HG03095 (cell line): ENCODE data around the gene NISCH.

Source experiments
- ATAC-seq: cut with Tn5 transposase; IDR thresholded peaks from one replicate; pipeline ENCODE4 v1.9.1; 2021; ENCODE audit warnings: moderate library complexity; ENCODE audit not compliant: unreplicated experiment

NISCH gene

DNA sequence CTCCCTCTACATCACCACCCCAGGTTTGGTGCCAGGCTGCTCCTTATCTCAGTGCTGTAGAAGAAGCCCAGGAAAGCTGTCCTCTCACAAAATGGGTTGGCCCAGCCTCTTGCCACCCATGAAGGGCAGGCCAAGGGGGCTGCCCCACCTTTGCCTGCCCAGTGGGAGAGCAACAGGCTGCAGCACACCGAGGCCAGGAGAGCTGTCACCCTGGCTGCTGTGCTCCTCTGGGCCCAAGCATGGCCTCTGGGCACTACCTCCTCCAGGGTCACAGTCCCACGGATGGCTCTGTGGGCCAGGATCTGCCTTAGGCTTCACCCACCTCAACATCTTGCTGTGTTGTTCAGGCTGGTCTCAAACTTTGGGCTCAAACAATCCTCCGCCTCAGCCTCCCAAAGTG, 33.3 kb downstream of the NISCH start:
- no peak for ATAC-seq

DNA sequence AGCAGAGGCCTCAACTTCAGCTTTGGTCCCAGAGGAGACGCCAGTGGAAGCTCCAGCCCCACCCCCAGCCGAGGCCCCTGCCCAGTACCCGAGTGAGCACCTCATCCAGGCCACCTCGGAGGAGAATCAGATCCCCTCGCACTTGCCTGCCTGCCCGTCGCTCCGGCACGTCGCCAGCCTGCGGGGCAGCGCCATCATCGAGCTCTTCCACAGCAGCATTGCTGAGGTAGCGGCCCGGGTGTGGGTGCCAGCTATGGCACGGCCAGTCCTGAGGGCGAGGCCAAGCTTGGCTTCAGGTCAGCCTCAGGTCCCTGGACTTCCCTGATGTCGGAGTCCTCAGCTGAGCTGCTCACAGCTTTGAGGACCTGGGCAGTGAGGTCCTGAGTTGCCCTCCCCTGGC, 34.0 kb downstream of the NISCH start:
- no peak for ATAC-seq

DNA sequence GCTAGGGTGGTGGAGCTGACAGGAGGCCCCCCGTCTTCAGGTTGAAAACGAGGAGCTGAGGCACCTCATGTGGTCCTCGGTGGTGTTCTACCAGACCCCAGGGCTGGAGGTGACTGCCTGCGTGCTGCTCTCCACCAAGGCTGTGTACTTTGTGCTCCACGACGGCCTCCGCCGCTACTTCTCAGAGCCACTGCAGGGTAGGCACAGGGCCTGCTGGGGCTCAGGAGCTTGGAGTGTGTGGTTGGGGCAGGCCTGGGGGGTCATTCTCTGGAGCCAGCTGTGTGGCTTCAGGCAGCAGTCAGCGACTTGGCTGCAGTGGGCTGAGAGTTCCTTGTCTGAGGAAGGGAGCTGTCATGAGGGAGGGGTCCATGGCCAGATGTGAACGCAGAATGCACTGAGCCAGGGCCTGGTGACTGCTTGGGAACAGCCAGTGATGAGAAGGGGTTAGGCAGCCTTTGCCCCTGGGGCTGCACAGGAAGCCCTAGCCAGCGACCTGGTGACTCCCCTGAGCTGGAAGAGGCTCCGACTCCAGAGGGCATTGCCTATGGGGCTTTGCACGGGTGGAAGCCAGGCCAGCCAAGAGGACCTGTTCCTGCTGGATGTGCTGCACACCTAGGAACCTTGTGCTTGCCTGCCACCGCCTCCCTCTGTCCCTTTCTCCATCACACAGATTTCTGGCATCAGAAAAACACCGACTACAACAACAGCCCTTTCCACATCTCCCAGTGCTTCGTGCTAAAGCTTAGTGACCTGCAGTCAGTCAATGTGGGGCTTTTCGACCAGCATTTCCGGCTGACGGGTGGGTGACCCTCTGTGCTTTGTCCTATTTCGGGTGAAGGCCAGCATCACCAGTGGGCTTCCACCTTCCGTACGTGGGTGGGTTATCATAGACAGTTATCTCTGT, 34.9 kb downstream of the NISCH start:
- no peak for ATAC-seq

DNA sequence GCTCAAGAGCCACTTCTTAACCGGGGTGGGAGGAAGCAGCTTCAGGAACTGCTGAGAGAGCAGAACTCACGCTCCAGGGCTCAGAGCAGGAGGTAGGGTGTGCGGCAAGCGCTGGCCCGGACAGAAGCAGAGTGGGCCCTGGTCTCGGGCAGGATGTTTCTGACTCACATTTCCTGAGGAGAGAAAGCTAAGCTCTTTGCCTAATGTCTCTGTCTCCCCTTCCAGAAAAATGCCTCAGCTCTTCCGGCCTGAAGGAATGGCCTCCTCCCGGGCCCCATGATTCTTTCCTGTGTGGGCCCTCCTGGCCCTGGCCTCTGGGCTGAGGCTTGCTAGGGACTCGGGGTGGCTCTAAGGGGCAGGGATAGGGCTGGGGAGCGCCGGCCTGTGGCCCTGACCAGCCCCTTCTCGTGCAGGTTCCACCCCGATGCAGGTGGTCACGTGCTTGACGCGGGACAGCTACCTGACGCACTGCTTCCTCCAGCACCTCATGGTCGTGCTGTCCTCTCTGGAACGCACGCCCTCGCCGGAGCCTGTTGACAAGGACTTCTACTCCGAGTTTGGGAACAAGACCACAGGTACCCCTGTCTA, 35.6 kb downstream of the NISCH start:
- no peak for ATAC-seq

DNA sequence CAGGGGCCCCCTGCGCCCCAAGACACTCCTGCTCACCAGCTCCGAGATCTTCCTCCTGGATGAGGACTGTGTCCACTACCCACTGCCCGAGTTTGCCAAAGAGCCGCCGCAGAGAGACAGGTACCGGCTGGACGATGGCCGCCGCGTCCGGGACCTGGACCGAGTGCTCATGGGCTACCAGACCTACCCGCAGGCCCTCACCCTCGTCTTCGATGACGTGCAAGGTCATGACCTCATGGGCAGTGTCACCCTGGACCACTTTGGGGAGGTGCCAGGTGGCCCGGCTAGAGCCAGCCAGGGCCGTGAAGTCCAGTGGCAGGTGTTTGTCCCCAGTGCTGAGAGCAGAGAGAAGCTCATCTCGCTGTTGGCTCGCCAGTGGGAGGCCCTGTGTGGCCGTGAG, 36.7 kb downstream of the NISCH start:
- no peak for ATAC-seq

DNA sequence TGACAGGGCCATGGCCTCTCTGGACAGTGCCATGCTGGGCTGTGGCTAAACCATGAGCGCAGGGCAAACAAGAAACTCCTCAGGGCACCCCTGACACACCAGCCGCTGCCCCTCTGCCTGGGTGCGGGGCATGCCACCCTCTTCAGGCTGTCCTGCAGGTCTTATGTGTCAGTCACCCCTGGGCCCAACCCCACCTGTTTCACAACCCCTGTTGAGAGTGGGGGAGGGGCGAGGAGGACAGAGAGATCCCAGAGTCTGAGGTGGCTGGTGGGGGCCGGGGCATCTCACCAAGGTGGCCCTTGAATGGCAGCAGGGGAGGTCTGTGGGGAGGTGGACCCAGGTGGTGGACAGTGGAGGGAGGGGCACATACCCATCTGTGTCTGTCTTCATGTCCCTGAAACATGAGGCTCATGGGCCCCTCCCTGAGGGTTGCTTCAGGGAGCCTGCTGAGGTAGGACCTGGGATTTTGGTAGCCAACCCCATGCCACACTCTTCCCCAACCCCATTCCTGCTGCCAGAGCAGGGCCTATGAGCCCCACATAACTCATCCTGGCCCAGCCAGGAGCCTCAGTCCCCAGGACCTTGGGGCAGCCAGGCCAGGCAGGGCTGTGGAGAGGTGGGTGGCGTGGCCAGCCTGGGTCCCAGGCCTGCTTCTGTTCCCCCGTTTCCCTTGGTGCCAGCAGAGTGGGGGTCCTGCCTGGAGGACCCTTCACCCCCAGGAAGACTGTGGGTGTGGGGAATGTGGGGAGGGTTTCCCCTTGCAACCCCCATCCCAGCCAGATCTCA, 38.0 kb downstream of the NISCH start:
- ATAC-seq: no peak

DNA sequence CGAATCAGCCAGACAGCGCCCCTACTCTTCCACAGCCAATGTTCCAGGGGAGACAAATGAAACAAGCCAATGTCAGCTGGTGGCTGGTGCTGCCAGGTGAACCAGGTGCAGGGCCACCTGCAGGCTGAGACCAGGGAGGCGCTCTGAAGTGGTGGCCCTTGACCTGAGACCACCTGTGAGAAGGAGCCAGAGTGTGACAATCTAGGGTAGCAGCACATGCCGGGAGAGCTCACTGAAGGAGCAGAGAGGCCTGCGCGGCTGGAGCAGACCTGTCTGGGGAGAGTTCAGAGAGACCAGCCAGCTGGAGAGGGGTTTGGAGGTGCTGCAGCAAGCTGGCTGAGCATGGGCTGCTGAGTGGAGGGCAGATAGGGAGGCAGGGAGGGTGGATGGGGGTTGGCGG, 39.0 kb downstream of the NISCH start:
- ATAC-seq: no peak

DNA sequence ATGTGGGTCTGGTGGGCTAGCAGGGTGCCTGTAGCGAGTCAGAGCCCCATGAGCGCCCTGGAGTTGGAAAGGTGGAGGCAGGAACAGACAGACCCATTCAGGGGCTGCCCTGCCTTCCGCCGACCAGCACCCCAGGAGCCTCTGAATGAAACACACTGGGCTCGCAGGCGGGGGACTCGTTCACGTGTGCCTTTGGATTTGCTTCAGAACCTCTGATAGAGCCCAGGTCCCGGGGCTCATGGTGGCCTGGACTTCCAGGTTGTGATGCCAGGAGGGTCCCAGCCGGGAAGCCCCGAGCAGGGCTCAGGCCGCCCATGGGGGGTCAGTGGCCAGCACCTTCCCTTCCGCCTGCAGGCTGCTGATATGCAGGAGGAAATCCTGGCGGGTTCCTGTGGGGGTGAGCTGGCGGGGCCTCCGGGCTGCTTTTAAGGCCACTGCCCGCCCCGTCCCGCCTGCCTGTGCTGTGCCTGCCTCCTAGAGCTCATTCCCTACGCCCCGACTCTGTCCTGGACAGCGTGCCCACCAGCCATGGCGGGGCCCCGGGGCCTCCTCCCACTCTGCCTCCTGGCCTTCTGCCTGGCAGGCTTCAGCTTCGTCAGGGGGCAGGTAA, 39.6 kb downstream of the NISCH start, which contains the start of gene STAB1:
STAB1 (plus strand) TSS at position 453 of the 610 bp plus-strand sequence; CDS start at position 529, 76 bp downstream.
- no peak for ATAC-seq

DNA sequence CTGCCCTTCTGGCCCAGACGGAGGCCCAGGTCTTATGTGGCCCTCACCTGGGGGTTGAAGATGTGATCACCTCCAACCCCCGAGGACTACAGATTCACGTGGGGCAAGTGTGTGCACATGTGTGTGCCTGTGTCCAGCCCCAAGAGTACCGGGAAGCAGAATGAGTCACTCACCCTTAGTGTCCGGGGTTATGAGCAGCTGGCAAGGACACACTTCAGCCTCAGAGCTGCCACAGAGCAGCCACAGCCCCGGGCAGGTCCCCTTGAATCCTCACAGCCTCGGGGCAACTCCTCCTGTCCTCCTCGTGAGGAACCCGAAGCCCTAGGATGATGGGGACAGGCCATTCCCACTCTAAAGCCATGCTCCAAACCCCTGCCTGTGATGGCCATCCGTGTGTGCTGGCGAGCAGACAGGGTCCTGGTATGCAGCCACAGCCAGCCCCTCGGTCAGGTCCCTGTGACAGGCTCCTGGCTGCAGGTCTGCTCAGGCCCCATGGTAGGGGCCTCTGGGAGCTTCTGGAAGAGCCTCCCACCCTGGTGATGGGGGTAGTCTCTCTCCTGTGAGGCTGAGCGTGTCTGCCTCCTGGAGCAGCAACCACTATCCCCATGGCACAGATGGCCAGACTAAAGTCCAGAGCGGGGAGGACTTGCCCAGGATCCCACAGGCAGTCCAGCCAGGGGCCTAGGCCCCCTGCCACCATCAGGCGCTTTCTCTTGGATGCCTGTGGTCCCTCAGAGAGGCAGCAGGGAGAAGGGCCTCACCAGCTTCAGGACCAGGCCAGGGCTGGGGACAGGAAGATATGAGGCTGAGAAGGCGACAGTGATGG, 40.6 kb downstream of the NISCH start:
- ATAC-seq: no peak

DNA sequence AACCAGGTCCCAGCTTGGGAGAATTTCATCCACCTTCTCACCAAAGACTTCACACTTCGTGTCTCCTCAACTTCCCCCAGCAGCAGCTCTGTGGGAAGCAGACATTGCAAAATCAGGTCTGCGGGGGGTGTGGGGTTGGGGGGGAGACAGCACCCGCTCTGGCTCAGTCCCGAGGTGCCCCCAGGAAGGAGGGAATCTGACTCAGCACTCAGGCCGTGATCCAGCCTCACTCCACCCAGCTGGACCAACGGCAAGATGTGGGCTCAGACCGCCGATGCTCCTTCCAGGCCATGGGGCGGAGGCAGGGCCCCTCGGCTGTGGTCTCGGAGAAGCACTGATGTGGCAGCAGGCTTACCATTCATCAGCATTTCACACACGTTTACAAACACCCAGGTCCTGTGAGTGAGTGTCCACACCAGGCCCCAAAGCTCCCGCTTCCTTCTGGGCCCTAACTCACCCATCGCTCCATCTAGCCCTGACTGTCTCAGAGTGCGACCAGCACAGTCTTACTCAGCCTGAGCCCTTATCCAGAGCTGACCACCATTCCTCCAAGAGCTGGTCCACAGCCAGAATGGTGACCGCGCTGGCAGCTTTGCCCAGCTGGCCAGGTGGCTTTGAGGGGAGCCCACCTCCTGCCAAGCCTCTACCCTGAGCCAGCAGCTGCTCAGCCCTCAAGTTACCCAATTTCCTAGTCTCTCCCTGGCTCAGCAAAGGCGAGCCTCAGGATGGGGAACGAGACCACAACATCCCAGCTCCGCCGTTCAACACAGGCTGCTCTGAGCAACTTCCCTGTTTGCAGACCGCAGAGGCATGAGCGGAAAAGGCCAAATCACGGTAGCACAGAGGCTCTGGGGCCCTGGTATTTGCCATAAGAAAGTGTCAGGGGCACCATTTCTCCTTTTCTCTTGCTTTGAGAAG, 43.0 kb downstream of the NISCH start:
- ATAC-seq: no peak

DNA sequence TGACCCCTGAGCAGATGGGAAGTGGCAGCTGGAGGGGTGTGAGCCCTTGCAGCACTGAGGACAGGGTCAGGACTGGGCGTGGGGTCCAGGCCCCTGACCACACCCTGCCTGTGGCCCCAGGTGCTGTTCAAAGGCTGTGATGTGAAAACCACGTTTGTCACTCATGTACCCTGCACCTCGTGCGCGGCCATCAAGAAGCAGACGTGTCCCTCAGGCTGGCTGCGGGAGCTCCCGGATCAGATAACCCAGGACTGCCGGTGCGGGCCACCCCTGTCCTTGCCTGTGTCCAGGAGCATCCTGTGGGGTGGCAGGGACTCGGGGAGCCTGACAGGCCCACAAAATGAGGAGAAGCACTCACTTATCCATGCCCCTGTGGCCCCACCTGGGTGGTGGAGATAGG, 45.6 kb downstream of the NISCH start:
- no peak for ATAC-seq

DNA sequence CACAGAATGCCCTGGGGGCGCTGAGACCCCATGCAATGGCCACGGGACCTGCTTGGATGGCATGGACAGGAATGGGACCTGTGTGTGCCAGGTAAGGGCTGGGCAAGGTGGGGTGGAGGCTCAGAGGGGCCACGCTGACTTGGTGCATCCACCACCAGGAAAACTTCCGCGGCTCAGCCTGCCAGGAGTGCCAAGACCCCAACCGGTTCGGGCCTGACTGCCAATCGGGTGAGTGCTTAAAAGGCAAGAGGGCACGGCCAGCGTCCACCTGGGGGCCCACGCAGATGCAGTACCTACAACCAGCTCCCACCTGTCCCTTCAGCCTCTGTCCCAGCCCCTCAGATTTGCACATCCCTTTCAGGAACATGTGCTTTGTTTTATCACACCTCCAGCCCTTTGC, 46.6 kb downstream of the NISCH start:
- no peak for ATAC-seq

DNA sequence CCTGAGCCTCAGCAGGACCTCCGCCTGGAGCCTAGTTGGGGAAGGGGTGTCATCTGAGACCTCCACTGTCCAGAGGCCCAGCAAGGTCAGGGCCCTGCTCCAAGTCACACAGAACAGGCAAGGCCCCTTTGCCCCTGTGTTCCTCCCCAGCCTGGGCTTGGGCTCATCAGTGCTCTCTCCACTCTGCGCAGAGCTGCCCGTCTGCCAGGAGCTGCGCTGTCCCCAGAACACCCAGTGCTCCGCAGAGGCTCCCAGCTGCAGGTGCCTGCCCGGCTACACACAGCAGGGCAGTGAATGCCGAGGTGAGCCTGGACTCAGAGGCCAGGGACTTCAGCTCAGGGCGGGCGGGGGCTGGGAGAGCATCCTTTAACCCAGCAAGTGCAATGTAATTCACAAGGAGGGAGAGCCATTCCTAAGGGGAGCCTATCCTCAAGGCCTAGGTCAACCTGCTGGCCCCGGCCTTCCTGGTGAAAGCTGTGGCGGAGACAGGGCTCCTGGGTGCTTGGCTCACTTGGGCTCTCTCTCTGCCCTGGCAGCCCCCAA, 47.5 kb downstream of the NISCH start:
- ATAC-seq: no peak

DNA sequence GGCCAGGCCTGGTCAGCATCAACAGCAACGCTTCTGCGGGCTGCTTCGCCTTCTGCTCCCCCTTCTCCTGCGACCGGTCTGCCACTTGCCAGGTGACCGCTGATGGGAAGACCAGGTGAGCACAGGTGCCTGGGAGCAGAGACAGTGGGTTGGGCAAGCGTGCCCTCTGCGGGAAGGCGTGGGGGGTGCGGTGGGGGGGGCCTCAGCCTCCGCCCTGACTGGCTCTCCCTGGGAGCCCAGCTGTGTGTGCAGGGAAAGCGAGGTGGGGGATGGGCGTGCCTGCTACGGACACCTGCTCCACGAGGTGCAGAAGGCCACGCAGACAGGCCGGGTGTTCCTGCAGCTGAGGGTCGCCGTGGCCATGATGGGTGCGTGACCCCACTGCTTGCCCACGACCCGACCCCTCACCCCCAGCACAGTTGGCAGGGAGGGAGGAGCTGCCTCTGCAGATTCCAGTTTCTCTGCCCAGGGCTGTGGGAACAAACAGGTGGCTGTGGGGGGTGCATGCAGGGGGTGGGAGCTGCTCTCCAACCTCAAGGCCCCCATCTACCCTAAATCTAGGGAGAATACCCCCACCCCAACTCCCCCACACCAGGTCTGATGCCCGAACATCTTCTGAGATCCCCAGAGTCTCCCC, 48.5 kb downstream of the NISCH start:
- no peak for ATAC-seq

DNA sequence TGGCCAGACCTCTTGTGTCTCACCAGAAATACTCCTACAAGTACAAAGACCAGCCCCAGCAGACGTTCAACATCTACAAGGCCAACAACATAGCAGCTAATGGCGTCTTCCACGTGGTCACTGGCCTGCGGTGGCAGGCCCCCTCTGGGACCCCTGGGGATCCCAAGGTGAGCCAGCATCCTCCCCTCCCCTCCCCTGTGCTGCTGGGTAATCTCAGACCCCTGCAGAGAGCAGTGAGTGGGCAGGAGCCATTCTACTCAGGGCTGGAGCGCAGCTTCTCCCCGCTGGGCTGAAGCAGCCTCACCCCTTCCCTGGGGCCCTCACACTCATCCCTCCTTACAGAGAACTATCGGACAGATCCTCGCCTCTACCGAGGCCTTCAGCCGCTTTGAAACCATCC, 49.6 kb downstream of the NISCH start:
- ATAC-seq: no peak

DNA sequence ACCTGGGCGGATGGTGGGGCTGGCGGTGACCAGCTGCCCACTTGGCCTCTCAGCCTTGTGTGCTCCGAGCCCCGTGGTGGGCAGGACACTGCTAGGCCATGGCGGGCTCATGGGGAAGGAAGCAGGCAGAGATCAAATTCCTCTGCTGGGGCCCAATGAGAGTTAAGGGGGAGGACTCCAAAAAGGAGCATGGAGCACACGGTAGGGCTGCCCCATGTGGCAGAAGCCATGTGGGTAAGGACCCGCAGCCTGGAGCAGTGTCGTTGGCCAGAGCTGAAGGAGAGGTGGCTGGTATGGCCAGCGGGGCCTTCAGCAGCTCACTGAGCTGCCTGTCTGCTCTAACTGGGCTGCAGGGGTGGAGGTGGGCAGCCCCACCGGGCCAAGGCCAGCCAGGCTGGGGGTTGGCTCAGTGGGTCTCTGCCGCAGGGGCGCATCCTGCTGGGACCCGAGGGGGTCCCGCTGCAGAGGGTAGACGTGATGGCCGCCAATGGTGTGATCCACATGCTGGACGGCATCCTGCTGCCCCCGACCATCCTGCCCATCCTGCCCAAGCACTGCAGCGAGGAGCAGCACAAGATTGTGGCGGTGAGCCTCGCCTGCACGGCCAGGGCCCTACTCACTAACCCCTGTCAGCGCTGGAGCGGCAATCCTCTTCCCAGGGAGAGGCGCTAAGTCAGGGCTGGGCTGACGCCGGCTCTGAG, 51.0 kb downstream of the NISCH start:
- ATAC-seq: no peak

DNA sequence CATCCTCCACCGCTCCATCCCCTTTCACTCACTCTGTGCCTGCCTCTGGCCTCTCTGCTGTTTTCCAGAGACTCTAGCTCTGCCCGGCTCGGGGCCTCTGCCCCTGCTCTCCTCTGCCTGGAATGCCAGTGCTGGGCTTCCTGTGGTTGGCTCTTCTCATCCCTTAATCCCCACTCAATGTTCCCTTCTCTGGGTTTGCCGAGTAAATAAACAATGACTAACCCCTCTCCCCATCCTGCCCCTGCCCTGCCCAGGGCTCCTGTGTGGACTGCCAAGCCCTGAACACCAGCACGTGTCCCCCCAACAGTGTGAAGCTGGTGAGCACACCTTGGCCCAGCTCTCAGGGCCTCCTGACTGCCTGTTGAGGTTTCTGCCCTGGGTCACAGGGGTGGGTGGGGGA, 52.0 kb downstream of the NISCH start:
- ATAC-seq: no peak

DNA sequence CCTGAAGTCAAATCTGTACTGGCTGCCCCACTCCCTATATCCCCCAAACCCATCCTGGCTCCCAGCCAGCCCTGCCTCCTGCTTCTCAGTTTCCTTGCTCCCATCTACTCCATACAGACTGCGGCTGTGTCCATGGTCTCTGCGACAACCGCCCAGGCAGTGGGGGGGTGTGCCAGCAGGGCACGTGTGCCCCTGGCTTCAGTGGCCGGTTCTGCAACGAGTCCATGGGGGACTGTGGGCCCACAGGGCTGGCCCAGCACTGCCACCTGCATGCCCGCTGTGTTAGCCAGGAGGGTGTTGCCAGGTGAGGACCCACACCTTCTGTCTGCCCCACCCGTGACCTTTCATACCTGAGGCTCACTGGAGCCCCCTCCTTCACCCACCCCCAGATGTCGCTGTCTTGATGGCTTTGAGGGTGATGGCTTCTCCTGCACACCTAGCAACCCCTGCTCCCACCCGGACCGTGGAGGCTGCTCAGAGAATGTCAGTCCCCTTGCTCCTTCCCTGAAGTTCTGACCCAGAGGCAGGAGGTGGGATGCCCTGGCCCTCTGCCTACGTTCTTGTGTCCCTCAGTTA, 54.4 kb downstream of the NISCH start:
- no peak for ATAC-seq
